SK-N-SH (cell line): Measurements from ENCODE around the gene SLC47A2. TPM values are rescaled to one million over a fixed set of nuclear protein-coding genes. Genes with fewer than 3 reads are reported as not detected.

ENCODE experiments used
- CTCF ChIA-PET: fragments of 300-600, 350-600 bp; formaldehyde crosslinking; extraction: SDS; loops from one replicate; lab custom pipeline; 2021; lab: Yijun Ruan, JAX
- POLR2A ChIA-PET: fragments of 350-600 bp; sonication (Branson Sonifier 250); formaldehyde crosslinking; extraction: SDS; loops from one replicate; lab custom pipeline; 2020; ENCODE audit warnings: antibody characterized with exemption, inconsistent platforms; lab: Yijun Ruan, JAX
- DNase-seq: peaks from one replicate; pipeline ENCODE4 v3.0.0; 2012
- H2AFZ ChIP-seq: fragments of 200-600 bp; sonication (generic); 2 replicates; pipeline ENCODE4 v1.8.1; 2016; ENCODE audit warnings: antibody characterized with exemption, mild to moderate bottlenecking, low read depth
- H3F3A ChIP-seq: fragments of 200-600 bp; sonication (generic); replicated peaks from 2 replicates; pipeline ENCODE3; 2016; ENCODE audit warnings: antibody characterized with exemption, mild to moderate bottlenecking; ENCODE audit not compliant: insufficient read depth
- H3K27ac ChIP-seq, 2 experiments: fragments of 200-500 bp in 1 of 2; fragments of 200-600 bp in 1 of 2; sonication (Bioruptor generic) in 1 of 2; sonication (generic), shearing (Covaris generic) in 1 of 2; 2 replicates each; pipeline versions ENCODE4 v1.5.1 to v1.6.1; 2014 to 2016; ENCODE audit warnings: low read depth in 2 of 2, inconsistent platforms in 1 of 2, low read length in 1 of 2, mild to moderate bottlenecking in 1 of 2, mixed read lengths in 1 of 2
- H3K27me3 ChIP-seq: fragments of 200-600 bp; sonication (generic), shearing (Covaris generic); 2 replicates; pipeline ENCODE4 v1.6.1; 2016; ENCODE audit warnings: mixed run types; ENCODE audit not compliant: insufficient read depth
- H3K36me3 ChIP-seq, 2 experiments: fragments of 200-500 bp in 1 of 2; fragments of 200-600 bp in 1 of 2; sonication (Bioruptor generic) in 1 of 2; sonication (generic) in 1 of 2; replicated peaks in 1 of 2; 2 replicates each; pipeline versions ENCODE3 to v1.5.1; 2014 to 2016; ENCODE audit warnings: low read length in 1 of 2, mild to moderate bottlenecking in 1 of 2; ENCODE audit not compliant: insufficient read depth in 2 of 2, control insufficient read depth in 1 of 2
- H3K4me1 ChIP-seq, 2 experiments: fragments of 200-500 bp in 1 of 2; fragments of 200-600 bp in 1 of 2; sonication (Bioruptor generic) in 1 of 2; sonication (generic), shearing (Covaris generic) in 1 of 2; 2 replicates each; pipeline versions ENCODE4 v1.5.1 to v1.6.1; 2014 to 2016; ENCODE audit warnings: low read depth in 1 of 2, low read length in 1 of 2, mixed run types in 1 of 2; ENCODE audit not compliant: insufficient read depth in 2 of 2, control insufficient read depth in 1 of 2
- H3K4me2 ChIP-seq: fragments of 200-600 bp; sonication (generic), shearing (Covaris generic); 2 replicates; pipeline ENCODE4 v1.6.1; 2017; ENCODE audit warnings: mixed run types
- H3K4me3 ChIP-seq, 2 experiments: fragments of 200-500 bp in 1 of 2; fragments of 200-600 bp in 1 of 2; sonication (Bioruptor generic) in 1 of 2; sonication (generic), shearing (Covaris generic) in 1 of 2; 2 replicates each; pipeline versions ENCODE4 v1.5.1 to v1.8.1; 2014 to 2016; ENCODE audit warnings: low read depth in 2 of 2, inconsistent platforms in 1 of 2, low read length in 1 of 2, mild to moderate bottlenecking in 1 of 2, mixed read lengths in 1 of 2, moderate library complexity in 1 of 2
- H3K79me2 ChIP-seq: fragments of 200-600 bp; sonication (generic); 2 replicates; pipeline ENCODE4 v1.8.1; 2017; ENCODE audit warnings: mild to moderate bottlenecking; ENCODE audit not compliant: insufficient read depth
- H3K9ac ChIP-seq: fragments of 200-600 bp; sonication (generic); 2 replicates; pipeline ENCODE4 v1.6.1; 2017; ENCODE audit warnings: mixed run types
- H3K9me2 ChIP-seq: fragments of 200-600 bp; sonication (generic); 2 replicates; pipeline ENCODE4 v1.6.1; 2017; ENCODE audit warnings: mixed run types
- H3K9me3 ChIP-seq: fragments of 200-600 bp; sonication (generic); 2 replicates; pipeline ENCODE4 v1.6.1; 2017; ENCODE audit warnings: mixed run types, mild to moderate bottlenecking, moderate library complexity
- H4K20me1 ChIP-seq: fragments of 200-600 bp; sonication (generic); 2 replicates; pipeline ENCODE4 v1.6.1; 2017; ENCODE audit warnings: mild to moderate bottlenecking, mixed run types; ENCODE audit not compliant: insufficient read depth
- CHD2 ChIP-seq: fragments of 150-350 bp; IDR thresholded peaks from 2 replicates; pipeline ENCODE4 v1.6.1; 2018; ENCODE audit warnings: low read length; ENCODE audit not compliant: partially characterized antibody
- ELF1 ChIP-seq: IDR thresholded peaks from 2 replicates; pipeline ENCODE4 v1.4.0; 2012
- EP300 ChIP-seq, 2 experiments: IDR thresholded peaks; 2 replicates each; pipeline versions ENCODE4 v1.4.0 to v1.6.1; 2012; ENCODE audit warnings: borderline replicate concordance in 1 of 2, low read depth in 1 of 2, low read length in 1 of 2
- FOSL2 ChIP-seq: IDR thresholded peaks from 2 replicates; pipeline ENCODE4 v1.4.0; 2012; ENCODE audit warnings: low read depth, mild to moderate bottlenecking, moderate library complexity, borderline replicate concordance
- FOXJ3 ChIP-seq: sonication (generic); formaldehyde crosslinking; IDR thresholded peaks from 2 replicates; pipeline ENCODE4 v1.5.1; 2020; ENCODE audit warnings: mild to moderate bottlenecking, missing genetic modification reagents
- FOXM1 ChIP-seq: IDR thresholded peaks from 2 replicates; pipeline ENCODE4 v1.4.0; 2012; ENCODE audit warnings: low read depth, mild to moderate bottlenecking
- GABPA ChIP-seq: IDR thresholded peaks from 2 replicates; pipeline ENCODE4 v1.4.0; 2012; ENCODE audit warnings: low read depth, mild to moderate bottlenecking
- JUND ChIP-seq: IDR thresholded peaks from 2 replicates; pipeline ENCODE4 v1.4.0; 2012
- MXI1 ChIP-seq: IDR thresholded peaks from 2 replicates; pipeline ENCODE4 v1.6.1; 2012; ENCODE audit warnings: mild to moderate bottlenecking, low read depth, low read length, improper control_type of control experiment
- NRF1 ChIP-seq: IDR thresholded peaks from 2 replicates; pipeline ENCODE4 v1.6.1; 2012; ENCODE audit warnings: low read depth, mild to moderate bottlenecking, low read length
- RAD21 ChIP-seq: IDR thresholded peaks from 2 replicates; pipeline ENCODE4 v1.6.1; 2012; ENCODE audit warnings: mild to moderate bottlenecking, low read length
- RCOR1 ChIP-seq: fragments of 150-350 bp; IDR thresholded peaks from 2 replicates; pipeline ENCODE4 v1.6.1; 2017; ENCODE audit warnings: antibody characterized with exemption, low read length
- RFX5 ChIP-seq: IDR thresholded peaks from 2 replicates; pipeline ENCODE4 v1.6.1; 2012; ENCODE audit warnings: mild to moderate bottlenecking, improper control_type of control experiment, low read length
- RXRA ChIP-seq: IDR thresholded peaks from 2 replicates; pipeline ENCODE4 v1.4.0; 2012; ENCODE audit warnings: low read depth, mild to moderate bottlenecking, borderline replicate concordance
- SIN3A ChIP-seq: IDR thresholded peaks from 2 replicates; pipeline ENCODE4 v1.6.1; 2012; ENCODE audit warnings: low read depth, mild to moderate bottlenecking, low read length, moderate library complexity, borderline replicate concordance
- SMC3 ChIP-seq: IDR thresholded peaks from 2 replicates; pipeline ENCODE4 v1.6.1; 2012; ENCODE audit warnings: low read depth, low read length, improper control_type of control experiment
- TCF12 ChIP-seq: IDR thresholded peaks from 2 replicates; pipeline ENCODE4 v1.4.0; 2012
- WGBS: methylation state at CpG from one replicate; pipeline ENCODE4 v1.1.6; 2017; ENCODE audit warnings: low lambda C conversion rate; 5-methylcytosine and 5-hydroxymethylcytosine counted together
- polyA plus RNA-seq, 3 experiments: library from polyadenylated mRNA; depleted of rRNA; stranded (reverse); fragments of >200 nt; gene quantifications; 2 replicates each; pipeline ENCODE4 v1.2.3, GENCODE V29; 2012
- TF ChIP-seq, protein P1 (sequence below): fragments of 150-350 bp; IDR thresholded peaks from 2 replicates; pipeline ENCODE4 v1.6.1; 2017; ENCODE audit warnings: antibody characterized with exemption, low read length, low read depth, borderline replicate concordance
- TF ChIP-seq, protein P2 (sequence below): fragments of 150-350 bp; IDR thresholded peaks from 2 replicates; pipeline ENCODE4 v1.6.1; 2016; ENCODE audit warnings: mild to moderate bottlenecking, low read depth, low read length

Gene SLC47A2, protein sequence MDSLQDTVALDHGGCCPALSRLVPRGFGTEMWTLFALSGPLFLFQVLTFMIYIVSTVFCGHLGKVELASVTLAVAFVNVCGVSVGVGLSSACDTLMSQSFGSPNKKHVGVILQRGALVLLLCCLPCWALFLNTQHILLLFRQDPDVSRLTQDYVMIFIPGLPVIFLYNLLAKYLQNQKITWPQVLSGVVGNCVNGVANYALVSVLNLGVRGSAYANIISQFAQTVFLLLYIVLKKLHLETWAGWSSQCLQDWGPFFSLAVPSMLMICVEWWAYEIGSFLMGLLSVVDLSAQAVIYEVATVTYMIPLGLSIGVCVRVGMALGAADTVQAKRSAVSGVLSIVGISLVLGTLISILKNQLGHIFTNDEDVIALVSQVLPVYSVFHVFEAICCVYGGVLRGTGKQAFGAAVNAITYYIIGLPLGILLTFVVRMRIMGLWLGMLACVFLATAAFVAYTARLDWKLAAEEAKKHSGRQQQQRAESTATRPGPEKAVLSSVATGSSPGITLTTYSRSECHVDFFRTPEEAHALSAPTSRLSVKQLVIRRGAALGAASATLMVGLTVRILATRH
- not detected in 2 replicates for polyA plus RNA-seq (2012; rRNA removed)
- not detected in 2 replicates for polyA plus RNA-seq (2012; cell fraction: cytosol; rRNA removed)
- not detected in 2 replicates for polyA plus RNA-seq (2012; cell fraction: nucleus; rRNA removed)

DNA sequence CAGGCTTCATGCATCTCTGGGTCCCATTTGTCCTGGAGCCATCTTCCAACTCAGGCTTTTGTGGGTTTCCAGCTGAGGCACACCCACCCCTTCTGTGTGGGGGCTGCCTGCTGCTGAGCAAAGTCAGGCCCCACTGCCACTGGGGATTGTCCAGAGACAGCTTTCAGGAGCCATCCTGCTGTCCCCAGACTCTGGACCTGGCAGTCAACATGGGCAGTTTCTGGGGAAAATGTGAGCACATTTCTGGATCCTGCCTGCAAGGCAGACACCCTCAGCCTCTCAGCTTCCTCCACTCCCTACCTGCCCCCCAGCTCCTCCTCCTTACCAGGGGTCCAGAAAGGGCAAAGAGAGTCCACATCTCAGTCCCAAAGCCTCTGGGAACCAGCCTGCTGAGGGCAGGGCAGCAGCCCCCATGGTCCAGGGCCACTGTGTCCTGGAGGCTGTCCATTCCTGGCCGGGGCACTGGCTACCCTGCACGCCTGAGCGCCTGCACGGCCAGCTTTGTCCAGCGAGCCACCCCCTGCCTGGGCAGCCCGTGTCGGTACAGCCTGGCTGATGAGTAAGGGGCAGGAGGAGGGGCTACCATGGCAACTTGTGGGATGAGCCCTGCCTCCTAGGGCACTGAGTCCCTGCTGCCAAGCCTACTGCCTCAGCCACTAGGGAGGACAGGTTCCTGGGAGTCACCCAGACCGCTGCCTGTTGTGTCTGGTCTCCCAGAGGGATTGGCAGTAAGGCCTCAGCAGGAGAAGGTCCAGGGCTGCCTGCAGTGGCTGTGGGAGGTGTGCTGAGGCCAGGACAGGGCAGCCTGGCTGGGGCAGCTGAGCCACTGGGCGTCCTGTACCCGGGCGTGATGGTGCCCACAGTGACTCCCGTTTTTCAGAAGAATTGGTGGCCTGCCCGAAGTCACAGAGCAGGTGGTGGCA, at the start of gene SLC47A2:
SLC47A2 (minus strand) TSS at position 477 of the 923 bp plus-strand sequence; CDS start at position 448, 29 bp downstream.
- ChIA-PET POLR2A (no interaction called here), CTCF (interaction anchor here (0.8 to 2.6 kb wide), 3 partner anchors 11 to 29 kb away, joined by 3 to 9 read pairs (median 8); no protein-coding TSS in a partner anchor)
- DNase-seq, result peak; percentile 64
- H3K79me2 ChIP-seq, result no peaks in the 10 kb centered on the region
- H3F3A ChIP-seq, result no peaks in the 10 kb centered on the region
- no peaks in the 10 kb centered on the region for H3K27me3 ChIP-seq
- H3K9ac ChIP-seq, result no peak within 1 kb of the TSS
- H3K36me3 ChIP-seq, result no peaks in the 10 kb centered on the region
- TF ChIP-seq EP300 (IDR thresholded peaks at IDR 0.05; ENCODE audit: borderline replicate concordance in 1 of 2, low read depth in 1 of 2, low read length in 1 of 2), result no peak
- TF ChIP-seq MXI1, result no peak
- TF ChIP-seq, protein P1, sequence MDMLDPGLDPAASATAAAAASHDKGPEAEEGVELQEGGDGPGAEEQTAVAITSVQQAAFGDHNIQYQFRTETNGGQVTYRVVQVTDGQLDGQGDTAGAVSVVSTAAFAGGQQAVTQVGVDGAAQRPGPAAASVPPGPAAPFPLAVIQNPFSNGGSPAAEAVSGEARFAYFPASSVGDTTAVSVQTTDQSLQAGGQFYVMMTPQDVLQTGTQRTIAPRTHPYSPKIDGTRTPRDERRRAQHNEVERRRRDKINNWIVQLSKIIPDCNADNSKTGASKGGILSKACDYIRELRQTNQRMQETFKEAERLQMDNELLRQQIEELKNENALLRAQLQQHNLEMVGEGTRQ, result no peak
- no peaks in the 10 kb centered on the region for H3K9me2 ChIP-seq
- H3K4me1 ChIP-seq, result peaks cover 0 to 9% of the 10 kb centered on the region in 2 experiments; a peak in 1 of 4 replicates
- 57% methylated on average over 5 of the region's 13 CpGs for WGBS
- no peak within 1 kb of the TSS for H3K4me3 ChIP-seq
- no peak within 1 kb of the TSS for H2AFZ ChIP-seq
- H3K27ac ChIP-seq, result no peak within 1 kb of the TSS; a peak in 1 of 4 replicates
- H3K9me3 ChIP-seq, result no peaks in the 10 kb centered on the region
- no peak within 1 kb of the TSS for H3K4me2 ChIP-seq
- no peaks in the 10 kb centered on the region for H4K20me1 ChIP-seq

DNA sequence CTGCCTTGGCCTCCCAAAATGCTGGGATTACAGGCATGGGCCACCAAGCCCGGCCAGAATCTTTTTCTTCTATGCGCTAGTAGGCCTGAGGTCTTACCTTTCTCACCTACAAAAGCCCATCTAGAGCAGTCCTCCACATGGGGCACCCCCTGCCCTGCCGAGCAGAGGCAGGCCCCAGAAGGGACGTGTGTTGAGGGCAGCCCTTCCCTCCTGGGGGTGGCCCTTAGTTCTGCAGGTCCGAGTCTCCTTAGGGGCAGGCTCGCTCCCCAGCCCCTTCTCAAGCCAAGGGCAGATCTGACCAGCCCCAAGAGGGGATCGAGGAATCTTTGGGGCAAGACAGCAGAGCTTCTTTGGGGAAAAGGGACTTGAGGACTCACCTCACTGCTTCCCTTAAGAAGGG, 49.6 kb upstream of the SLC47A2 start:
- Histone ChIP-seq H3F3A (peaks cover 7% of the 10 kb centered on the region), H4K20me1 (no peaks in the 10 kb centered on the region), H3K9me2 (no peaks in the 10 kb centered on the region), H3K4me1 (peaks cover 2 to 3% of the 10 kb centered on the region in 2 experiments; a peak in 2 of 4 replicates), H3K9me3 (no peaks in the 10 kb centered on the region), H3K9ac (no peak overlapping the region), H3K4me3 (no peak overlapping the region), H3K27ac (no peak overlapping the region), H3K79me2 (no peaks in the 10 kb centered on the region), H3K36me3 (no peaks in the 10 kb centered on the region), H3K27me3 (no peaks in the 10 kb centered on the region), H3K4me2 (no peak overlapping the region), H2AFZ (no peak overlapping the region)
- TF ChIP-seq TCF12 (no peak), RAD21 (no peak), FOXM1 (no peak), SIN3A (no peak), GABPA (no peak), RXRA (no peak), RFX5 (no peak), SMC3 (no peak), JUND (no peak), FOSL2 (no peak), CHD2 (no peak), FOXJ3 (no peak), ELF1 (no peak), RCOR1 (no peak), NRF1 (no peak)
- TF ChIP-seq, protein P1, result no peak
- TF ChIP-seq, protein P2, sequence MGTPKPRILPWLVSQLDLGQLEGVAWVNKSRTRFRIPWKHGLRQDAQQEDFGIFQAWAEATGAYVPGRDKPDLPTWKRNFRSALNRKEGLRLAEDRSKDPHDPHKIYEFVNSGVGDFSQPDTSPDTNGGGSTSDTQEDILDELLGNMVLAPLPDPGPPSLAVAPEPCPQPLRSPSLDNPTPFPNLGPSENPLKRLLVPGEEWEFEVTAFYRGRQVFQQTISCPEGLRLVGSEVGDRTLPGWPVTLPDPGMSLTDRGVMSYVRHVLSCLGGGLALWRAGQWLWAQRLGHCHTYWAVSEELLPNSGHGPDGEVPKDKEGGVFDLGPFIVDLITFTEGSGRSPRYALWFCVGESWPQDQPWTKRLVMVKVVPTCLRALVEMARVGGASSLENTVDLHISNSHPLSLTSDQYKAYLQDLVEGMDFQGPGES, result no peak
- CTCF ChIA-PET, result interaction anchor here (0.6 to 8.8 kb wide), 46 partner anchors 9 to 410 kb away, joined by 3 to 292 read pairs (median 5); partner anchors contain the start of genes ALDH3A2, B9D1 and RNF112
- 42% methylated on average over 5 of the region's 7 CpGs for whole genome bisulfite sequencing
- no peak for DNase-seq
- POLR2A ChIA-PET, result interaction anchor here (0.6 kb wide), 1 partner anchor 118 kb away, joined by 3 read pairs; no protein-coding TSS in a partner anchor
